GM12891 (cell line): ENCODE results near the gene ZBTB42.

ENCODE experiments used
- PAX5 ChIP-seq: IDR thresholded peaks from 2 replicates; pipeline ENCODE4 v1.6.1; 2011; ENCODE audit warnings: low read length, moderate library complexity, mild to moderate bottlenecking; ENCODE audit not compliant: insufficient read depth, severe bottlenecking
- POLR2A ChIP-seq: IDR thresholded peaks from 2 replicates; pipeline ENCODE4 v1.6.1; 2011; ENCODE audit warnings: low read depth, low read length, control low read depth
- POLR2AphosphoS5 ChIP-seq: IDR thresholded peaks from 2 replicates; pipeline ENCODE4 v1.6.1; 2011; ENCODE audit warnings: low read depth, low read length, control low read depth
- POU2F2 ChIP-seq: IDR thresholded peaks from 2 replicates; pipeline ENCODE4 v1.6.1; 2011; ENCODE audit warnings: low read depth, mild to moderate bottlenecking, control low read depth, low read length, moderate library complexity
- SPI1 ChIP-seq: IDR thresholded peaks from 2 replicates; pipeline ENCODE4 v1.6.1; 2011; ENCODE audit warnings: low read depth, low read length, control low read depth
- TAF1 ChIP-seq: IDR thresholded peaks from 2 replicates; pipeline ENCODE4 v1.6.1; 2011; ENCODE audit warnings: low read depth, low read length, control low read depth

GRCh38 chr14:104844306-104845032 lies 43.6 kb downstream of the ZBTB42 start:
- TF ChIP-seq POLR2A = no peak
- no peak for TF ChIP-seq POLR2AphosphoS5
- no peak for TF ChIP-seq TAF1
- TF ChIP-seq SPI1 = no peak
- TF ChIP-seq POU2F2 = no peak
- no peak for TF ChIP-seq PAX5
